Mesenchymal stem cell (in vitro differentiated cells and primary cell): Measurements from ENCODE around the gene DKK3.

Source experiments
- DNase-seq: peaks from one replicate; pipeline ENCODE4 v3.0.0-alpha.2; 2013
- H2AFZ ChIP-seq: one replicate; pipeline ENCODE4 v1.6.1; 2013; ENCODE audit warnings: low read depth, mild to moderate bottlenecking, control low read depth, inconsistent platforms, low read length, moderate library complexity
- H2AK5ac ChIP-seq: 2 replicates; pipeline ENCODE4 v1.6.1; 2013; ENCODE audit warnings: low read length, moderate library complexity, mild to moderate bottlenecking, inconsistent platforms; ENCODE audit not compliant: severe bottlenecking
- H2BK120ac ChIP-seq: one replicate; pipeline ENCODE4 v1.6.1; 2013; ENCODE audit warnings: low read depth, mild to moderate bottlenecking, inconsistent platforms, low read length, moderate library complexity
- H2BK12ac ChIP-seq, 2 experiments: one replicate each; pipeline ENCODE4 v1.6.1; 2013; ENCODE audit warnings: inconsistent platforms in 2 of 2, low read length in 2 of 2, mild to moderate bottlenecking in 2 of 2, moderate library complexity in 2 of 2, control low read depth in 1 of 2
- H2BK15ac ChIP-seq: one replicate; pipeline ENCODE4 v1.6.1; 2013; ENCODE audit warnings: mild to moderate bottlenecking, low read depth, inconsistent platforms; ENCODE audit not compliant: poor library complexity, severe bottlenecking
- H2BK5ac ChIP-seq: 2 replicates; pipeline ENCODE4 v1.6.1; 2013; ENCODE audit warnings: low read depth, mild to moderate bottlenecking, low read length, control low read depth, inconsistent platforms; ENCODE audit not compliant: poor library complexity, severe bottlenecking
- H3K14ac ChIP-seq, 2 experiments: one replicate each; pipeline ENCODE4 v1.6.1; 2013; ENCODE audit warnings: inconsistent platforms in 2 of 2, low read length in 2 of 2, control low read depth in 1 of 2, mild to moderate bottlenecking in 1 of 2, moderate library complexity in 1 of 2
- H3K18ac ChIP-seq, 2 experiments: one replicate each; pipeline ENCODE4 v1.6.1; 2013; ENCODE audit warnings: inconsistent platforms in 2 of 2, low read length in 2 of 2, control low read depth in 1 of 2, low read depth in 1 of 2, mild to moderate bottlenecking in 1 of 2
- H3K23ac ChIP-seq, 2 experiments: one replicate each; pipeline ENCODE4 v1.6.1; 2013; ENCODE audit warnings: inconsistent platforms in 2 of 2, low read length in 2 of 2, mild to moderate bottlenecking in 2 of 2, moderate library complexity in 2 of 2, control low read depth in 1 of 2
- H3K27ac ChIP-seq: 2 replicates; pipeline ENCODE4 v1.5.1; 2013; ENCODE audit warnings: mild to moderate bottlenecking, moderate library complexity, low read length, control low read depth, inconsistent platforms; ENCODE audit not compliant: poor library complexity, severe bottlenecking
- H3K27me3 ChIP-seq, 2 experiments: 2 replicates each; pipeline versions ENCODE4 v1.6.1 to v1.7.0; 2013; ENCODE audit warnings: low read length in 2 of 2, mild to moderate bottlenecking in 2 of 2, moderate library complexity in 2 of 2, control low read depth in 1 of 2, inconsistent platforms in 1 of 2; ENCODE audit not compliant: control insufficient read depth in 1 of 2, insufficient read depth in 1 of 2
- H3K36me3 ChIP-seq, 2 experiments: 2 replicates each; pipeline versions ENCODE4 v1.6.1 to v1.7.0; 2013; ENCODE audit warnings: low read length in 2 of 2, control low read depth in 1 of 2, inconsistent platforms in 1 of 2, low read depth in 1 of 2, mild to moderate bottlenecking in 1 of 2; ENCODE audit not compliant: insufficient read depth in 2 of 2, control insufficient read depth in 1 of 2
- H3K4ac ChIP-seq, 2 experiments: one replicate each; pipeline ENCODE4 v1.6.1; 2013; ENCODE audit warnings: inconsistent platforms in 2 of 2, low read length in 2 of 2, mild to moderate bottlenecking in 2 of 2, moderate library complexity in 2 of 2, control low read depth in 1 of 2, low read depth in 1 of 2
- H3K4me1 ChIP-seq: 2 replicates; pipeline ENCODE4 v1.6.1; 2013; ENCODE audit warnings: low read depth, low read length, control low read depth; ENCODE audit not compliant: control insufficient read depth, insufficient read depth
- H3K4me2 ChIP-seq: 2 replicates; pipeline ENCODE4 v1.6.1; 2013; ENCODE audit warnings: low read length, mild to moderate bottlenecking, inconsistent platforms; ENCODE audit not compliant: poor library complexity, severe bottlenecking
- H3K4me3 ChIP-seq, 2 experiments: 2 replicates each; pipeline versions ENCODE4 v1.5.1 to v1.7.0; 2013; ENCODE audit warnings: low read length in 2 of 2, mild to moderate bottlenecking in 2 of 2, control low read depth in 1 of 2, low read depth in 1 of 2; ENCODE audit not compliant: insufficient read depth in 1 of 2
- H3K79me1 ChIP-seq: replicated peaks from 2 replicates; pipeline ENCODE4 v1.6.1; 2013; ENCODE audit warnings: mild to moderate bottlenecking, control low read depth, low read length, inconsistent platforms; ENCODE audit not compliant: poor library complexity, severe bottlenecking
- H3K9ac ChIP-seq: 2 replicates; pipeline ENCODE4 v1.7.0; 2013; ENCODE audit warnings: mild to moderate bottlenecking, low read length, moderate library complexity
- H3K9me3 ChIP-seq: 2 replicates; pipeline ENCODE4 v1.7.0; 2013; ENCODE audit warnings: mild to moderate bottlenecking, low read length; ENCODE audit not compliant: control insufficient read depth
- H4K8ac ChIP-seq: one replicate; pipeline ENCODE4 v1.6.1; 2013; ENCODE audit warnings: inconsistent platforms, mild to moderate bottlenecking, low read length, moderate library complexity
- H4K91ac ChIP-seq: one replicate; pipeline ENCODE4 v1.6.1; 2013; ENCODE audit warnings: mild to moderate bottlenecking, low read length, inconsistent platforms
- WGBS: methylation state at CpG from one replicate; pipeline ENCODE4 v1.1.7; 2013; ENCODE audit warnings: mixed read lengths; 5-methylcytosine and 5-hydroxymethylcytosine counted together

DKK3 gene

GRCh38 chr11:12029738-12030363 is 21.4 kb upstream of the DKK3 start:
- Histone ChIP-seq H2AK5ac (peak overlapping the region; percentile 31), H3K18ac (peak overlapping the region in 1 of 2 experiments; percentile 79), H2BK5ac (no peak overlapping the region), H3K4ac (peak overlapping the region in 1 of 2 experiments; percentile 59), H3K4me1 (peaks cover 10% of the 10 kb centered on the region), H3K27me3 (no peaks in the 10 kb centered on the region), H3K79me1 (no peaks in the 10 kb centered on the region), H3K14ac (peak overlapping the region in 1 of 2 experiments; percentile 62), H4K91ac (no peak overlapping the region), H3K9me3 (no peaks in the 10 kb centered on the region), H4K8ac (peak overlapping the region; percentile 8), H3K4me3 (no peak overlapping the region), H2BK15ac (no peak overlapping the region), H2AFZ (no peak overlapping the region), H3K4me2 (no peak overlapping the region), H3K23ac (no peak overlapping the region), H2BK120ac (no peak overlapping the region), H2BK12ac (peak overlapping the region in 1 of 2 experiments; percentile 57), H3K27ac (no peak overlapping the region), H3K36me3 (no peaks in the 10 kb centered on the region), H3K9ac (no peak overlapping the region)
- WGBS = 73% methylated on average over 4 of the region's 5 CpGs
- DNase-seq = peak; percentile 50

GRCh38 chr11:12029119-12029518 is 20.7 kb upstream of the DKK3 start:
- Histone ChIP-seq H3K14ac (no peak overlapping the region), H3K9ac (no peak overlapping the region), H3K36me3 (no peaks in the 10 kb centered on the region), H2AFZ (no peak overlapping the region), H3K4me1 (peaks cover 10% of the 10 kb centered on the region), H3K18ac (no peak overlapping the region), H4K91ac (no peak overlapping the region), H3K9me3 (peaks cover 1% of the 10 kb centered on the region), H3K4me2 (no peak overlapping the region), H3K4ac (no peak overlapping the region), H2BK12ac (no peak overlapping the region), H2AK5ac (peak overlapping the region; percentile 18), H3K27me3 (no peaks in the 10 kb centered on the region), H3K27ac (no peak overlapping the region), H3K23ac (no peak overlapping the region), H3K4me3 (no peak overlapping the region), H2BK15ac (no peak overlapping the region), H4K8ac (no peak overlapping the region), H2BK120ac (no peak overlapping the region), H2BK5ac (no peak overlapping the region), H3K79me1 (no peaks in the 10 kb centered on the region)
- 97% methylated on average over 2 of the region's 2 CpGs for WGBS
- no peak for DNase-seq

GRCh38 chr11:12028303-12028702 is 19.9 kb upstream of the DKK3 start:
- Histone ChIP-seq H4K91ac (no peak overlapping the region), H2AFZ (no peak overlapping the region)

GRCh38 chr11:12026331-12027211 is 18.1 kb upstream of the DKK3 start:
- no peak overlapping the region for H4K91ac ChIP-seq
- H3K79me1 ChIP-seq = no peaks in the 10 kb centered on the region
- no peak overlapping the region for H3K4ac ChIP-seq
- H3K4me2 ChIP-seq = no peak overlapping the region
- no peak overlapping the region for H2BK120ac ChIP-seq
- WGBS = 97% methylated on average over 4 of the region's 4 CpGs
- no peak overlapping the region for H3K4me3 ChIP-seq
- H3K9me3 ChIP-seq = peaks cover 3% of the 10 kb centered on the region
- H2AFZ ChIP-seq = no peak overlapping the region
- H3K9ac ChIP-seq = no peak overlapping the region
- H3K4me1 ChIP-seq = peaks cover 8% of the 10 kb centered on the region
- no peak overlapping the region for H4K8ac ChIP-seq
- H2BK5ac ChIP-seq = no peak overlapping the region
- no peak overlapping the region for H3K14ac ChIP-seq
- no peak overlapping the region for H3K18ac ChIP-seq
- no peak overlapping the region for H3K27ac ChIP-seq
- no peaks in the 10 kb centered on the region for H3K36me3 ChIP-seq
- peak overlapping the region in 1 of 2 experiments; percentile 18 for H3K23ac ChIP-seq
- no peak overlapping the region for H2BK15ac ChIP-seq
- H2BK12ac ChIP-seq = no peak overlapping the region
- H2AK5ac ChIP-seq = no peak overlapping the region
- no peak for DNase-seq
- H3K27me3 ChIP-seq = no peaks in the 10 kb centered on the region

More at GRCh38 chr11:12028303-12028702, 19.9 kb upstream of the DKK3 start:
- 81% methylated on average over 2 of the region's 2 CpGs for WGBS
- no peak overlapping the region for H3K14ac ChIP-seq
- H2BK120ac ChIP-seq = no peak overlapping the region
- no peaks in the 10 kb centered on the region for H3K27me3 ChIP-seq
- H3K9me3 ChIP-seq = peaks cover 3% of the 10 kb centered on the region
- H3K4me3 ChIP-seq = no peak overlapping the region
- H2AK5ac ChIP-seq = no peak overlapping the region
- H4K8ac ChIP-seq = no peak overlapping the region
- H3K79me1 ChIP-seq = no peaks in the 10 kb centered on the region
- H3K23ac ChIP-seq = no peak overlapping the region
- H3K4me2 ChIP-seq = no peak overlapping the region
- no peak overlapping the region for H2BK12ac ChIP-seq
- no peaks in the 10 kb centered on the region for H3K36me3 ChIP-seq
- no peak overlapping the region for H3K4ac ChIP-seq
- no peak overlapping the region for H3K27ac ChIP-seq
- H3K18ac ChIP-seq = no peak overlapping the region
- H3K4me1 ChIP-seq = peaks cover 8% of the 10 kb centered on the region
- H2BK5ac ChIP-seq = no peak overlapping the region
- no peak overlapping the region for H2BK15ac ChIP-seq
- DNase-seq = no peak
- H3K9ac ChIP-seq = no peak overlapping the region
